Fibroblast of peridontal ligament (primary cell): Measurements from ENCODE around the gene GPR3.
"Not testable (repeated sequence)": the region's sequence is repeated elsewhere in the genome, so short reads cannot be mapped to it uniquely, and the experiment has no call there.

Source experiments
- DNase-seq: peaks from one replicate; pipeline ENCODE4 v3.0.0-alpha.2; 2010; ENCODE audit errors: extremely low read depth

GPR3 gene

GRCh38 chr1:27400082-27400962 is 7.9 kb downstream of the GPR3 start:
- peak; percentile 25 for DNase-seq

DNA sequence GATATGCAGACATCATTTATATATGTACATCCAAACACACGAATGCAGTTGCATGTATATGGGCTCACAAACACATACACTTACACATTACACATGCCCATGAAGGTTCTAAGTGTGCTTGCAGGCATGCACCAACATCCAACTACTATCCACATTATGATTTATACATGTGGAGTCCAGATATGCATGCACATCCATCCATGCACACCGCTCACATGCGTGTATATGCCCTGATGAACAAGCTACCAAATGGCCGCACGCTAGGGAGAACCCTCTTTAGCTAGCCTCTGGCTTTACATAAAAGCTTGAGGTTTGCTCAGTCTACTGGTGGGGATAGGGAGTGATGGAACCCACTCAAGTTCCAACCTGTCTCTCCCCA is 8.5 kb downstream of the GPR3 start:
- DNase-seq, result no peak

DNA sequence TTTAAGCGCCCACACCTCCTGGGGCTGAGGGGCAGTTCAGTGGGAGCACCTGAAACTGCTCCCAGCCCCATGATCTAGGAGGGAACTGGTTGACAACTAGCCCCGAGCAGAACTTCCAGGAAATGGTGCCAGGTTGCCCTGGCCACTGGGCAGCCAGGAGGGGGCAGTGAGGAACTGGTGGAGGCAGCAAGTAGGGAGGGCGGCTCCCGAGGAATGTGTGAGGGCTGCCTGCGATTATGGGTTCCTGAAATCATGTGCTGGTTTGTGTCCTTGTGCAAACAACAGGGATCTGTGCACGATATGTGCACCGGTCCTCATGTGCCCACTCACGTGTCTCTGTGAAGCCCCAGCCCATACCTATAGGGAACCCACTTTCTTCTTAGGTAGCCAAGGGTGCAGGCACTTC is 9.9 kb downstream of the GPR3 start:
- DNase-seq, result peak; percentile 70

GRCh38 chr1:27403065-27403726 is 10.8 kb downstream of the GPR3 start:
- peak; percentile 55 for DNase-seq

GRCh38 chr1:27403931-27404330 is 11.5 kb downstream of the GPR3 start:
- DNase-seq, result no peak

DNA sequence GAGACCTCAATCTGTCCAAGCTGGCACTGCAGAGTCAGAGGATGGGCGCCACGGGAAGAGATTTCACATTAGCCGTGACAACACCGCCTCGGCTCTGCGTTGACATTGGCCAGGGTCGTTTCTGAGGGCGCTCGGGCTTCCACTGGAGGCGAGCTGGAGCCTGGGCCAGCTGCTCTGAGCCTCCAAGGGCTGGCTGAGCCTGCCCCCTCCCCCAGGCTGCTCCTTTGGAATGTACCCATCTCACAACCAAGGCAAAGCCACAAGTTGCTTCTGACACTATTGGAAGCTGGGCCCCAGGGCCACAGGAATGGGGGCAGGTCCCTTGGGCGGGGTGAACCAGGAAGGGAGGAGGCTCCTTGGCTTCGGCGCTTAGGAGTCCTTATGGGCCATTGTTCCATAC is 12.7 kb downstream of the GPR3 start:
- peak; percentile 70 for DNase-seq

- not testable (repeated sequence) for DNase-seq
Observed at GRCh38 chr1:27405598-27406361, 13.4 kb downstream of the GPR3 start.

DNA sequence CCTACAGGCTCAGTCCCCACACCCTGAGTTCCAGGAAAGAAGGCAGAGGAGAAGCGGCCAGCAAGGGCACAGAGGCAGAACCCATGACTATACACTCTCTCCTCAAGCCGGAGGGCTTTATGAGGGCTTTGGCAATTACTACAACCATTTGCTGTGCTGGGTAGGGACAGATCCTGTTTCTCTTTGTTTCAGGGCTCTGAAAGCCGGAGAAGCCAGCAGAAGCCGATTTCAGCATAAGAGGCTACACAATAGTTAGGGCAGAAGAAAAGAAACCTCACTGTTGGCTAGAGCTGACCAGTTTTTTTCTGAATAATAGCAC is 13.9 kb downstream of the GPR3 start:
- DNase-seq, result no peak

DNA sequence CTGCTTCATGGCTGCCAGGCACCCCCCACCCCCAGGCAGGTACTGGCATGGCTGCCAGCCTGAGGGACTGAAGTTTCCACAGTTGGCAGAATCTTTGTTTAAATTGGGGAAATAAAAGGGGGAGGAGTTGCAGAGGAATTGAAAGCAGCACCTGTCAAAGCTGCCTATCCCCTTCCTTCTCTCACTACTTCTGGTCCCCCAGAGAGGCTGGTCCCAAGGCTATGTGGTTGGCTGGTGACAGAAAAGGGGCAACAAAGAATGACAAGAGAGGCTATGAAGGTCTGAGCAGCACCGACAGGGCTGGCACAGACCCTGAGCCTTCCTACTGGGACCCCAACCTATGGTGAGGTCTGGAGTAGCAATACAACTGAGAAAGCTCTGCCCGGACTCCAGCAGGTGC is 14.4 kb downstream of the GPR3 start:
- DNase-seq, result not testable (repeated sequence)

DNA sequence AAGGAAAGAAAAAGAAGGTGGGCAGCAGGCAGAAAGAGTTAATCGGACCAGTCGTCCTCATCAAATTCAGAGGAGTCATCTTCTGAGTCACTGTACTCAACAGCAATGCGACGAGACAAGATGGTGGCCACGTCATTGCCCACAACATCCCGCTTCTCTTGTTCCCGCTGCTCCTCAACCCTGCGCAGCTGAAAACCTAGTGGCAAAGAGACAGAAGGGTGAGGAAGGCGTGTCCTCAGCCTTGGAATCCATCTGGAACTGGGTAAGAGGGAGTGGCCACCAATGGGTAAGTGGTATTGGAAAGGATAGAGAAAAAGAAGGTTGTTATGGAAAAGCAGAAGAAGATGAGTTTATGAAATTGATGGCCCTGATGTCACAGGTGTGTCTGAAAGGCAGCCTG is 15.7 kb downstream of the GPR3 start:
- DNase-seq, result no peak

DNA sequence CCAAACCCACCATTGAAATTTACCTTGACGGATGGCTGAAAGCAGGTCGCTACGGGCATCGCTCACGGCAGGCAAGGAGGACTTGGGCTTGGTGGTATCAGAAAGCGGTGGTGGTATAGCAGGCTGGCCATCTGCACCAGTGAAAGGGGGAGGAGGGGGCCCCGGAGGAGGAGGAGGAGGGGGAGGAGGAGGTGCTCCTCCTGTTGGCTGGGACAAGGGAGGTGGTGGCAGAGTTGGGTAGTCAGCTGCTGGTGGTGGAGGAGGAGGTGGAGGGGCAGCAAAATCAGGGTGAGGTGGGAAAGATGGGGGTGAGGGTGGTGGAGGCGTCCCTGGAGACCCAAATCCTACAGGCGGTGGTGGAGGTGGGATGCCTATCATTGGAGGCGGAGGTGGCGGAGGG is 17.2 kb downstream of the GPR3 start:
- no peak for DNase-seq

DNA sequence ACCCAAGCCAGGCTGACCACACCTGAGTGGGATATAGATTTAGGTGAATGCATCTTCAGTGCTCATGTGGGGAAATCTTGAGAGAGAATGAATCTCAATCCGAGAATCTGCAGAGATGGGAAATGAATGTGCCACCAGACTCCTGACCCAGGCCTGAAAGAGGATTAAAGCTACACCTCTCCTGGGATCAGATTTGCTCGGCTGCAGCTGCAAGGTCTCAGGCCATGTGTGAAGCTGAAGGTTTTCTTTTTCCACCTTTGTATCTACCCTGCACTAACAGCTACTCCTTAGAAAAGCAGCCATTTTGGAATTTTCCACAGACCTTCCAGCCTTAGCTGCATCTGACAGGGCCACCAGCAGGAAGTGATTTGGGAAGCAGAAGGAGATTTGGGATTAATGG is 18.3 kb downstream of the GPR3 start:
- DNase-seq, result no peak

DNA sequence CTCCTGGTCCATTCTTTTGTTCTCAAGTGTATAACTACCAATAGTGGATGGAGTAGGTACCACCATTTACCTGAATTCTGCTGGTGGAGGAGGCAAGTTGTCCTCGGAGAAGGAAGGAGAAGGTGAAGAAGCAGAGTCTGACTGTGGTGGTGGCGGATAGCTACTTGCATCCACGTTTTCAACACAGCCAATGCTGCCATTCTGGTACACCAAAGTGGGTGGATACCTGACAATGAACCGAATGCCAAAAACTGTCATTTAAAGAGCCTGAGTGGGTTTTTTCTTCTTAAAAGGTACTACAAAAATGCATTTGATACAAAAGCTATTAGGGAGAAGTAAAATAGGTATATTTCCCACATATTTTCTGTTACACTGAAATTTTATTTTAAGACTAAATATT is 20.1 kb downstream of the GPR3 start:
- no peak for DNase-seq

DNA sequence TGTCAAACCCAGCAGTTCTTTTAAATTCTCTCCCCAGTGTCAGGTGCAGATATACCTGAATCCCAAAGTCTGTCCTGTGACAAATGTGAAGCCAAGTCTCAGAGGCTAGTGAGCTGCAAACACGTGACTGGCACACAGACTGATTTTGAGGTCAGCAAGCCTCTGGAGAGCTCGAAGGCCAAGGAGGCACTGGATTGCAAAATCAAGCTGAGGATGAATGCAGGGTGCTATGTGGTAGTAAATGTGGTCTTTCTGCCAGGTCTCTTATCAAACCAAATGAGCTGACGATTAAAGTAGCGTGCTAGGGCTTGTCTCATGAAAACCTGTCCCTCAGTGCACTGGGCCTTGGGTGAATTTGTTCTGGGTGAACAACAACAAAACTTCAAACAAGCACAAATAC is 20.6 kb downstream of the GPR3 start:
- DNase-seq, result no peak

GRCh38 chr1:27414091-27414490 is 21.7 kb downstream of the GPR3 start:
- no peak for DNase-seq

GRCh38 chr1:27416387-27417111 is 24.1 kb downstream of the GPR3 start:
- peak; percentile 74 for DNase-seq

- no peak for DNase-seq
Observed at GRCh38 chr1:27417713-27418112, 25.3 kb downstream of the GPR3 start.

DNA sequence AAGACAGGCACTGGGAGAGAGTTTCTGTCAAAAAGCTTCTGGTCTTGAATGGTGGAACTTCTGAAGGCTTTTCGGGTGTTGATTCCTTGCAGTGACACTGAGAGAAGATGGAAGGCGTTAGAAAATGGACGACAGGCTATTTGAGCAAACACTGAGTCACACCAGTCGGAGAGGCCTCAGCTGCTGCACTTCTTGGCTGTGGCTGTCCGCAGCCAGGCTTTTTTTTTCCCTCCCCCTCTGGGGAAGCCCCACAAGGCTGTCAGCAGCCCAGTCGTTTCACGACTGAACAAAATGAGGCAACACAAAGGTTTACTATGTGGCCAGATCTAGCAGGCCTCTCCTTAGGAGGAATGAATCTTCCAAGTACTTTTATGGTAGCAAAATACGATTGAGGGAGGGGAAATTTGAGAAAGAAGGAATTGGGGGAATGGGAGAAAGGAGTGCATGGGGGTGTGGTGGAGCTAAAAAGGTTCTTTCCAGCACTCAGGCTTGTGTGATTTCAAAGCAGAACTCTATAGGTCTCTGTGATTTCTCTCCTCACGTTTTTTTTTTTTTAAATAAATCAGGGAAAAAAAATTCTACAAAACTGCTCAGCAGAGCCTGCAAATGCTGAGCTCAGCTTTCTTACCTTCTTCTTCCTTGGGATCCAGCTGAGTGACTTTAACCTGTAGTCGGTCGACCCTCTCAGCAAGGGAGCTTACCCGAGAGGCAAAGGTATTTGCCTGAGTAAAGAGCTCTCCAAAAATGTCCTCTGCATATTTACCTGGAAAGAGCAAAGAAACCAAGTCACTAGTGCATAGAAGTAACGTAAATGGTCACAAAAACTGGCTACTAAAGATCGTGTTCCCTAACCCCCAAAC is 26.1 kb downstream of the GPR3 start:
- DNase-seq, result peak; percentile 88

DNA sequence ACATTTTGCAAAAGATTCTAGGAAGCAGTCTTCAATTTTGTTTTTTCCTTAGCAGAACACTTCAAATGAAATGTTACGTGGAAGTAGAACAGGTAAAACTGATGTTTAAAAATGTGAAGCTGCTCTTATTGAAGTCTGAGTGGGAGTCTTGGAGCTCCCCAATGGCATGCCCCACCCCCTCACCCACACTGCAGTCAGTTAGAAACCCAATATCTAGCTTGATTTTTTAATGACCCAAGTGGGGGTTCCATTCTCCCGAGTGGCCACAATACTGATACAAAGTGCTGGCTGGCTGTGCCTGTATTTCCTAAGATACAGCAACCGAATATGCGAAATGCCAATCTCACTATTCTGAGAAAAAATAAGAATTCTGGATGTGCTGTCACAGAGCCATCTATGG is 31.3 kb downstream of the GPR3 start:
- DNase-seq, result no peak

DNA sequence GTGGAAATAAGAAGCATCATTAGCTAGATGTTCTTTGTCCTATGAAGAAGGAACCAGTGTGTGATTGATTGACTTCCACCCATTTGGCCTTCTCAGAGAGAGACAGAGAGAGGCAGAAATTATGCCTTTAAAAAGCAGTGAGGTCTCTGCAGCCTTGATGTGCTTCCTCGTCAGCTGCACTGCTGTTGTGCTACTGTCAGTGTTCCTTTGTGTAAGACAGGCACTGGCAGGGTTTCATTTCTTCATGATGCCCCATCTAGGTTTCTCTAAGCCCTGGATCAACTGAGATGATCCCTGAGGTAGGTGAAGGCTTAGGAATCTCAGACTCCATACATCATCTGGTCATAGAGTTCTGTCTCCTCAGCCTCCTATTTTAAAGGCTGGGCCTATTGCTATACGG is 34.9 kb downstream of the GPR3 start:
- DNase-seq, result no peak

DNA sequence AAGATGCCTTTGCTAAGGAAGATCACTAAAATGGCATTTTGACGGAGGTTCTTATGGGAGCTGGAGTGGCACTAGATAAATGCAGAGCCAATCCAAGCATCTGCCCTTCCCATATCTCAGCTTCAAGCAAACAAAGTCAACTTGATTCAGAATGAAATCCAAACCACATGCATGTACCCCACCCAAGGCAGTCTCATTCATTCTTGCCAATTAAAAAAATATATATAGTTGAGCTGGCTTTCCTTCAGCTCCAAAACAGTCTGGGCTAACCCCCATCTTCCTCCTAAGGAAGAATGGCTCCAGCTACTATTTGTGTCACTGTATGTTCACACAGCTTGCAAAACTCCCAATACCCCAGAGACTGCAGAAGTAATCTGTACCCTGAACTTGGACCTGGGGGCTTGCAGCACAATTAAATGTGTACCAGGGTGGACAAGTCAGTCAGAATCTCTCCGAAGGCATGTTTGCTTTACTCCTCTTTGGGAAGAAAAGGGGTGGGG is 35.4 kb downstream of the GPR3 start:
- peak; percentile 58 for DNase-seq
